Right renal pelvis (tissue), 4 donors: ENCODE results near the gene SNAPIN. TPM values are rescaled to one million over a fixed set of nuclear protein-coding genes. Genes with fewer than 3 reads are reported as not detected.

Experiments used
- DNase-seq, 4 donors: peaks; one replicate each; pipeline ENCODE4 v3.0.0-alpha.2; 2013; ENCODE audit warnings: low read depth in 4 of 4, low spot score in 3 of 4, missing footprints in 1 of 4
- polyA plus RNA-seq, 4 donors: library from polyadenylated mRNA; unstranded; fragments of 120-200 nt; gene quantifications; one replicate each; pipeline ENCODE4 v1.2.1, GENCODE V29; 2013; ENCODE audit not compliant: insufficient read length in 4 of 4

SNAPIN gene
- polyA plus RNA-seq, 4 donors, result 57.4 to 60.9 (median 58.7) TPM

GRCh38 chr1:153698923-153699714 lies 40.6 kb downstream of the SNAPIN start:
- DNase-seq, result no peak

GRCh38 chr1:153699768-153700167 lies 41.3 kb downstream of the SNAPIN start:
- DNase-seq, result no peak

- no peak for DNase-seq
Observed at GRCh38 chr1:153705484-153705883, 47.0 kb downstream of the SNAPIN start.

GRCh38 chr1:153711026-153711425 lies 52.5 kb downstream of the SNAPIN start:
- no peak for DNase-seq

Other genes with a start within 250 kb of the SNAPIN start
- not detected for gene S100A7A, start 242.2 kb upstream of the SNAPIN start, polyA plus RNA-seq
- gene S100A7, start 198.1 kb upstream of the SNAPIN start, polyA plus RNA-seq, result under 1 TPM in 3 of 4 donors, not detected in 1; 0.21 to 0.96 (median 0.67) TPM
- 100 to 1,000 TPM; 168 to 309 (median 231) TPM for gene S100A6, start 122.7 kb upstream of the SNAPIN start, polyA plus RNA-seq
- 1 to 10 TPM in 1 of 4 donors, under 1 TPM in 3; 0.70 to 1.1 (median 0.89) TPM for gene S100A5, start 117.8 kb upstream of the SNAPIN start, polyA plus RNA-seq
- gene S100A4, start 112.9 kb upstream of the SNAPIN start, polyA plus RNA-seq, result 10 to 100 TPM; 31.2 to 62.0 (median 37.8) TPM
- under 1 TPM in 3 of 4 donors, not detected in 1; 0.24 to 0.41 (median 0.35) TPM for gene S100A3, start 109.4 kb upstream of the SNAPIN start, polyA plus RNA-seq
- gene S100A2, start 92.9 kb upstream of the SNAPIN start, polyA plus RNA-seq, result 10 to 100 TPM in 1 of 4 donors, 1 to 10 TPM in 3; 6.2 to 11.8 (median 8.0) TPM
- 100 to 1,000 TPM; 108 to 130 (median 113) TPM for gene S100A16, start 45.6 kb upstream of the SNAPIN start, polyA plus RNA-seq
- 10 to 100 TPM; 17.8 to 28.6 (median 20.7) TPM for gene S100A14, start 42.4 kb upstream of the SNAPIN start, polyA plus RNA-seq
- gene S100A13, start 31.2 kb upstream of the SNAPIN start, polyA plus RNA-seq, result 100 to 1,000 TPM; 139 to 170 (median 156) TPM
- gene S100A1, start 30.3 kb upstream of the SNAPIN start, polyA plus RNA-seq, result 10 to 100 TPM; 17.8 to 33.4 (median 23.5) TPM
- 100 to 1,000 TPM; 124 to 131 (median 127) TPM for gene CHTOP, start 24.6 kb upstream of the SNAPIN start, polyA plus RNA-seq
- gene ILF2, start 12.3 kb downstream of the SNAPIN start, polyA plus RNA-seq, result 100 to 1,000 TPM; 274 to 311 (median 287) TPM
- gene NPR1, start 20.0 kb downstream of the SNAPIN start, polyA plus RNA-seq, result 10 to 100 TPM; 64.8 to 82.3 (median 72.5) TPM
- gene INTS3, start 69.3 kb downstream of the SNAPIN start, polyA plus RNA-seq, result 100 to 1,000 TPM in 2 of 4 donors, 10 to 100 TPM in 2; 89.5 to 122 (median 97.7) TPM
- 10 to 100 TPM; 34.0 to 44.8 (median 37.3) TPM for gene SLC27A3, start 116.7 kb downstream of the SNAPIN start, polyA plus RNA-seq